HG03571 (cell line): ENCODE results near the gene IRF4.
"Not testable (repeated sequence)": the region's sequence is repeated elsewhere in the genome, so short reads cannot be mapped to it uniquely, and the experiment has no call there.

ENCODE experiments used
- ATAC-seq: cut with Tn5 transposase; IDR thresholded peaks from one replicate; pipeline ENCODE4 v1.9.1; 2021; ENCODE audit not compliant: unreplicated experiment

Gene IRF4

DNA sequence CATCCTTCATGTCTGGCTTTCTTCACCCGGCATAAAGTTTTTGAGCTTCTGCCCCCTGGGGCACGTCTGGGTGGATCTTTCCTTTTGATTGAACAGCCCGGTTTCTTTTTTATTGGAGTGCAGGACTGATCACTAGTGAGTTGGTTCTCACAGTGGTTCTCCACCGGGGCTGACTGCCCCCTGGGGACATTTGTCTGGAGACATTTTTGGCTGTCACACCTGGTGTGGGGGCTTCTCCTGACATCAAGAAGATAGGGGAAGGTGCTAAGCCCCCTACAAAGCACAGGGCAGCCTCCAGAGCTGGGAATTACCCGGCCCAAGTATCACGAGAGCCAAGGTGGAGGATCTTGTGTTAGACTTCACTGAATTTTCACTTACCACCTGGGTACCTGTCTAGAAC, 25.7 kb upstream of the IRF4 start:
- no peak for ATAC-seq

DNA sequence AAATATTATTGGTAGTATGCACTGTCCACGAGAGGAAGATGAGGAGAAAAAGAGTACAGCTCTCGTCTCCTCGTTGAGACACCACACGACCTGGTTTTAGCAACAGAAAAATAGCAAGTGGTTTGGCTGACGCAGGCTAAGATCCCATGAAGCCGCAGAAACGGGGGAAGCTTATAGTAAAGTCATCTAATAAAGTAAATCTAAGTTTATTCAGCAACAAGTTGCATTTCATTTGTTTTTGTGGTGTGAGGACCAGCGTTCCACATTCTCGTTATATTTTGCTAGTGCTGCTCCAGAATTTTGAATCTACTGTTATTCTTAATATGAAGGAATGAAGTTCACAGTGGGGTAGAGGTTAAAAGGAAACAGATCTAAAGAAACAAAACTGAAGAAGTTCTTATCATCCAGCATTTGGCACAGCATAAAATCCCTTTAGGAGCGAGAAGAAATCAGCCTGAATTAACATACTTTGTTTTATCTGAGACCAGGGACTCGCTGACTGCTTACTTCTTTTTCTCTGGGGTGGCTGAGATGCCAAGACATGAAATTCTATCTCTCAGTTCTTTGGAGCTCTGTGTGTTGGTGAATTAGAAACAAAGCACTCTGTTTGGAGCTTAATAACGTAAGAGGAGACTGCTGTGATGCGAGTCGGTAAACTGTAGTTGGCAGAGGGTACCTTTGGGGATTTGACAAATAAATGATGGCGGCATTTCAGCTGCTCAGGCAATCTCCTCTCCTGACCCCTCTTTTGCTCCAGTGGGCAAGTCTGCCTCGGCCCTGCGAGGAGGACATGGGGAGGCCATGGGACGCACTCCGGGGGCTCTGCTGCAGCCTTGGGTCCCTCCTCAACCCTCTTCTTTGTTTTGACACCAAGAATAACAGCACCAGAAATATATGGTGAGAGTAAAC, 24.9 kb upstream of the IRF4 start:
- no peak for ATAC-seq

DNA sequence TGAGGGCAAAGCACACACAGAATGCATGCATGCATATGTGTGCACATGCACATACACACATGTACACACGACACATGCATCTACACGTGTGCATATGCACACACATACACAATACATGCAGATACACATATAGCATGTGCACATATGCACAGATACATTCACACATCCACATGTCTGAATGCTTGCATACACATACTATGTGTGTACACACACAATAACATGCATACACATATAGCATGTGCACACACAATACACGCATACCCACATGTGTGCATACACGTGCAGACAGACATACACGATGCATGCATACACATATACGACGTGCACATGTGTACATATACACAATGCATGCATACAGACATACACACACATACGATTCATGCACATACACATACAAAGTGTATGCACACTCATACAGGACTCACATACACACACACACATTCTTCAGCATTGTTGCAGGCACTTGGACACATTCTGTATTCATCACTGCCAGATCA, 24.2 kb upstream of the IRF4 start:
- no peak for ATAC-seq

DNA sequence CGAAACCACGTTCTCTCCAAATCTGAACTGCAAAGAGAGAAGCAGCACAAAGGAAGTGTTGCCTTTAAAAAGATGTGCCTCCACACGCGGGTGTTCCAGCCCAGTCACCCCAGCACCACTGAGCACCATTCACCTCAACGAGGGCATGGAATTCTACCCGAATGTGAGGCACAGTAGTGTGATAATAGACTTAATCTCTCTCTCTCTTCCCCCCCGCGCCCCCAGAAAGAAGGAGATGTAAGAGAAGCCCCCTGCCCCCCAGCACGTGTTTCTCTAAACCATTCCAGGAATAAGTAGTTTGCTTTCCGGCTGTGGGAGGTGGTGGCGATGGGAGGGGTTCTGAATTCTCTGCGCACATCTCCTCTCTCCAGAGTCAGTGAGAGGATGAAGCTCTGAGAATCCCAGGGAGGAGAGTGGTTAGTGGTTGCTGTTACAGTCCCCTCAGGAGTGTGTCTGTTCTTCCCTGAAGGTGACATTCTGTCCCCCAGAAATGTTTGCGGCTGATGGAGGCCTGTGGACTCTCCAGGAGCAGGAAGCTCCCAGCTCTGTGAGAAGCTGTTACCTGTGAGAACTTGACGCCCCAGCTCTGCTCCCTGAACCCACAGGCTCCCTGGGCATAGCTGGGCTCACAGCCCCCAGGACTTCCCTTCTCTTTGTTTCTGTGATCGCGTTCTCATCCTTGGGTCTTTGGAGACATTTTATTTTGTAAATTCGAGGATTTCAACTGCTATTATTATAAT, 23.5 kb upstream of the IRF4 start:
- no peak for ATAC-seq

DNA sequence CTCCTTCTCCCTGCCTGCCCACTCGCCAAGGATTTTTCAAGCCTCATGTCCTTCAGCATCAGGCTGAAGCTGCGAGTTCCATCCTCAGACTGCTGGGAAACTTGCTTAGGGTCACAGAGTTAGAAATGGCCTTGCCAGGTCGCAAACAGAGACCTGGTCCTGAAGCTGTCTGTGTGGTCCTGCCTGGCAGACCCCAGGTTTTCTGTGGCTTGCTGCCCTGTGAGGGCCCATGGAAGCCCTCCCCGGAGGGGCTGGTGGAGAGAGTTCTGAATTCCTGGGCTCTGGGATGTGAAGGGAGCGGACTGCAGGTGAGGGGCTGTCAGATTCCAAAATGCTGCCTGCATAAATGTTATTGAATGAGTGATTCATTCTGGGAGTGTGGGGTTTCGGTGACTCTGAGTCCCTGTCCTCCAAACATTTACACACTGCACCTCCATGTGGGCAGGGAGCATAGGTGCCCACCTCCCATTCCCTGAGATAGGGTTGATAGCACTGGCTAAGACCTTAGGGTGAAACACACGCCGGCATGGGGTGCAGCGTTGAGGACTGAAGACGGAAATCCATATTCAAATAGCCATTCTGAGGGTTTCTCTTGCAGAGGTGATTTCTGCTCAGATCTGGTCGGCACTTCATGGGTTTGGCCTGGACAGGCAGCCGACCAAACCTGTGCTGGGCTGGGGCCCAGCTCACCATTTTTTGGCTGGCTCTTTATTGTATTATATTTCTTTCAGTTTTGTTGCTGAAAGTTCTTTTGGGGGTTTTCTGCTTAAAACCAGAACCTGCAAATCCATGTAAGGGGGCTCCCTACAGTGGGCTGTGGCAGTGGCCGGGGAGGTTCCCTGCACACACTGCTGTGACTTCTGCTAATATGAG, 21.8 kb upstream of the IRF4 start:
- no peak for ATAC-seq

DNA sequence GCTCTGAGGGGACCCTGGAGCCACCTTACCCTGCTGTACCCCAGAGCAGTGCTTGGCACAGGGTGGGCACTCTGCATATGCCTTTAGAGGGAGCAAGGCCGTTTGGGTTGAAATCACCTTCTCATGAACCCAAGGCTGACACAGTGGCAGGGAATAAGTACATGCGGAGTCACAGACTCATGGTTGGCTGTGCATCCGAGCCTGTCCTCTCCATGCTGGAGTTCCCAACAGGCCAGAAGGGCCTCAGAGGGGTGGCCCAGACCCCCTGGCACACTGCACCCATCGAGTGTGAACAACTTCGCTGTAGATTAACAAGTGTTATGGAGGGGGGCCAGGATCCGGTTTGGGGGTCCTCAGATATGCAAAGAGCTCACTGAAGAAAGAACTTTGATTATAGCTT, 21.0 kb upstream of the IRF4 start:
- no peak for ATAC-seq

DNA sequence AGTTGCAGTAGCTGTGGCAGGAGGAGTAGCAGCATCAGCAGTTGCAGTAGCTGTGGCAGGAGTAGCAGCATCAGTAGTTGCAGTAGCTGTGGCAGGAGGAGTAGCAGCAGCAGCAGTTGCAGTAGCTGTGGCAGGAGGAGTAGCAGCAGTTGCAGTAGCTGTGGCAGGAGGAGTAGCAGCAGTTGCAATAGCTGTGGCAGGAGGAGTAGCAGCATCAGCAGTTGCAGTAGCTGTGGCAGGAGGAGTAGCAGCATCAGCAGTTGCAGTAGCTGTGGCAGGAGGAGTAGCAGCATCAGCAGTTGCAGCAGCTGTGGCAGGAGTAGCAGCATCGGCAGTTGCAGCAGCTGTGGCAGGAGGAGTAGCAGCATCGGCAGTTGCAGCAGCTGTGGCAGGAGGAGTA, 19.7 kb upstream of the IRF4 start:
- not testable (repeated sequence) for ATAC-seq

DNA sequence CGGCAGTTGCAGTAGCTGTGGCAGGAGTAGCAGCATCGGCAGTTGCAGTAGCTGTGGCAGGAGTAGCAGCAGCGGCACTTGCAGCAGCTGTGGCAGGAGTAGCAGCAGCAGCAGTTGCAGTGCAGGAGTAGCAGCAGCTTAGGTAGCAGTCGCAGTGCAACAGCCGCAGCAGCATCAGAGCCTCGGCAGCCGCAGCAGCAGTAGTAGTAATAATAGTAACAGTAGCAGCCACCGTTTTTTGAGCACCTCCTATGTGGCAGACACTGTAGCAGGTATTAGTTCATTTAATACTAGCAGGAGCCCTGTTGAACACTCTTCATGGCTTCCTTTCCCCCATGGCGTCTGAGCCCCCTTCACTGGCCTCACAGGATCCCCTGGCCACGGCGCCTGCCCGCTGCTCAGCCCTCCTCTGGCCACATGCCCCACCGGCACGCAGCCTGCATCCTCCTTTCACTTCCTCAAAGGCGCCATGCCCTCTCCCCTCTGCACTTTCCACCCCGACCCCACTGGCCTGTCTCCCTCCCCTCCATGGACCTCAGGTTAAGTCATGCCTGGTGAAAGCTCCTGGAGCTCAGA, 19.1 kb upstream of the IRF4 start:
- peak; percentile 69 for ATAC-seq

DNA sequence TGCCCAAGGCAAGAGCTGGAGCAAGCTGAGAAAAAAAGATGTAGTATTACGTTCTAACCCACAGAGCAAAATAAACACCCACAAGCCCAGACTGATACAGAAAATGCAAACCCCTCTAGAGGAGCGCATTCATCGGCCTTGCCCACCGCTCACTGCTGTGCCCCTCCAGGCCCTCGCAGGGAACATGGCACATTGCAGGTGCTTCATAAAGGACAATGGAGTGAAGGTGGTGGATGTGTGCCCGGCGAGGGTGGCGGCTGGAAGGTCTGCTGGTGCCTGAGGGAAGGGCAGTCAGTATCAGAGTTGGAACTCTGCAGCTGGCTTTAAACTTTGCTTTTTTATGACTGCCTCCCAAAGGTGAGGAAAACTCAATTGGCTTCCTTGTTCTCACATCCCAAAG, 18.5 kb upstream of the IRF4 start:
- no peak for ATAC-seq

DNA sequence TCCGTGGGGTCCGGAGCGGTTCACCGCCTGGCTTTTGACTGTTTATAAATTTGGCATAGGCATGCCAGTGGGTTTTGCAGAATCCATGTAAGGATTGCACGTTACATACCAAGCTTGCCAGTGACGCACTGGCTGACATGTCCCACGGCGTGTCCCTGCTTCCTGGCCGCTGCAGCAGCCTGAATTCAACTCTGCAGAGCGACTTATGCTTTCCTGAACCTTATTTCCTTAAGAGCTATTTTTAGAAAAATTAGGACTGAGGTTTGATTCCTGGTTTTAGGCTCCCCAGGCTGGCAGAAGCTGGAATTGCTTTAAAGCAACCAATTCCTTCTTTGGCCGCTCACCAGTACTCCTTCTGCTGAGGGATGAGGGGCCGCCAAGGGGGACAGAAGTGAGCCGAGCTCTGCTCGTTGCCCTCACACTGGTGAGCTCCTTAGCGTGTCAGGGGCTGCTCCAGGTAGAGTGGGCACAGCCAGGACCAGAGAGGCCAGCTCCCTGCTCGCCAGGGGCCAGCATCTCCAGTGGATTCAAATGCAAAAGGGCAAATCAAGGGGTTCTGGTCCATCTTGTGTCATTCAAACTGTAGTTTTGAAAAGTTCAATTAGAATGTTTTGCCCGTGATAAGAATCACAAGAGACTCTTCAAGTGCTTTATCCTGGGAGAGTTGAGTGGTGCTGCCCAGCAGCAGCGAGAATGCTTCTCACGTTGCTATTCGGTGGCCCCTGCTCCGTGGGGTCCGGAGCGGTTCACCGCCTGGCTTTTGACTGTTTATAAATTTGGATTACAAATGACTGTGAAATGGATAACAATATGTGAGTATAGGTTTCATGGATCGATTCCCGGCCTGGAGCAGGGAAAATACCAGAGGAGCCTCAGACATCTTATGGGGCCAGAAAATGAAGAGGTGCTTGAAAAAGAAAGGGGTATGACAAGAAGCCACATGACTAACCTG, 17.5 kb upstream of the IRF4 start:
- ATAC-seq = no peak

DNA sequence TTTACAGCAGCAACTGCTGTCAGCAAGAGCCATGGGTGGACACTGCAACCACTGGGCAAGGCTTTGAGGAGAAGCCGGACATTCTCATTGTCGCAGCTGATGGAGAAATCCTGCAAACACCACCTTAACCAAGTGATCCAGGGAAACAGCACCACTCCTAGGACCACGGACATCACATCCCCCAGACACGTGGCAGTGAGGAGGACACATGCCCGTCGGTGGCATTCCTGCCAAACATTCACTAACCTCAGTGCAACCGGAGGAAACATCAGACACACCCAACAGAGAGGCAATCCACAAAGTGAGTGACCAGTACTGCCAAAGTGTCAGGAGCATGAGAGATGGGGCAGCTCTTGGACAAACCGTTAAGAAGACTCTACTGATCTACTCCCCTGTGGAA, 16.6 kb upstream of the IRF4 start:
- no peak for ATAC-seq

DNA sequence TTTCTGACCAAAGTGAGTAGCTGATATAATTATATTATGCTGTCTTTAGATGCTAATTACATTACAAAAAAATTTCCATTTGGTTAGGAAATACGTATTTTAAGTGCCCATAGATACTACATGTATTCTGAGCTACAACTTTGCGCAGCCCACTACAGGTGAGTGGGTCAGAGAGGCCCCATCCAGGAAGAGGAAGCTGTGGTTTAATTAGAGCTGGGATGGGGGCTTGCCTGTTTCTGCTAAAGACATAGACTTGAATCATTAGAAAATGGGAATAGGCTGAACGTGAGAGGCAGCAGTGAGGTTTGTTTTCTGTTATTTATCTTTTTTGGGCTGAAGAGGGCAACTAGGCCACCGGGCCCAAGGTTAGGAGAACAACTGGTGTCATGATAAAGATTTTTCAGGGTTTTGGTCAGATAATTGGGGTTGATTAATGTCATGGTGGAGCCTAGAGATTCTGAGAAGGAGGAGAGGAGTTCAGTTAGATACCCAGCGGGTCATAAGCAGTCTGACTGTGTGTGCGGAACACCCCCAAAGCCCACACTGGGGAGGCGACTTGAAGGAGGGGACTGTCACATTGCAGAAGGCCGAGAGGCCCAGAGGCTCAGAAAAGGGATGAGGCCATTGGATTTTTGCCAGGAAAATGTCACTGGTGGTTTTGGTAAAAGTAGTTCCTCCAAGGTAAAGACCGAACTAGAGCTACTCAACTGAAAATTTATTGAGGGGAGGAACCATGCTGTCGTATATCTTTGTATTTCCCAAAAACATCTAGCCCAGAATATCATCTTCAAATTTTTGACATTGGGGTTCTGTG, 14.5 kb upstream of the IRF4 start:
- no peak for ATAC-seq

DNA sequence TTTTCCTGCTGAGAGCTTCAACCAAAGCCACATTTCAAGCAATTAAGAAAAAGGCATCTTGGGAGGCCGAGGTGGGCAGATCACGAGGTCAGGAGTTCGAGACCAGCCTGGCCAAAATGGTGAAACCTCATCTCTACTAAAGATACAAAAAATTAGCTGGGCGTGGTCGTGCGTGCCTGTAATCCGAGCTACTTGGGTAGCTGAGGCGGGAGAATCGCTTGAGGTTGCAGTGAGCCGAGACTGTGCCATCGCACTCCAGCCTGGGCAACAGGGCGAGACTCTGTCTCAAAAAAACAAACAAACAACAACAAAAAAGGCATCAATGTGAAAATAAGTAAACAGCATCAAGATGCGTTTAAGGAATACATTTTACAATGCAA, 13.9 kb upstream of the IRF4 start:
- ATAC-seq = not testable (repeated sequence)

DNA sequence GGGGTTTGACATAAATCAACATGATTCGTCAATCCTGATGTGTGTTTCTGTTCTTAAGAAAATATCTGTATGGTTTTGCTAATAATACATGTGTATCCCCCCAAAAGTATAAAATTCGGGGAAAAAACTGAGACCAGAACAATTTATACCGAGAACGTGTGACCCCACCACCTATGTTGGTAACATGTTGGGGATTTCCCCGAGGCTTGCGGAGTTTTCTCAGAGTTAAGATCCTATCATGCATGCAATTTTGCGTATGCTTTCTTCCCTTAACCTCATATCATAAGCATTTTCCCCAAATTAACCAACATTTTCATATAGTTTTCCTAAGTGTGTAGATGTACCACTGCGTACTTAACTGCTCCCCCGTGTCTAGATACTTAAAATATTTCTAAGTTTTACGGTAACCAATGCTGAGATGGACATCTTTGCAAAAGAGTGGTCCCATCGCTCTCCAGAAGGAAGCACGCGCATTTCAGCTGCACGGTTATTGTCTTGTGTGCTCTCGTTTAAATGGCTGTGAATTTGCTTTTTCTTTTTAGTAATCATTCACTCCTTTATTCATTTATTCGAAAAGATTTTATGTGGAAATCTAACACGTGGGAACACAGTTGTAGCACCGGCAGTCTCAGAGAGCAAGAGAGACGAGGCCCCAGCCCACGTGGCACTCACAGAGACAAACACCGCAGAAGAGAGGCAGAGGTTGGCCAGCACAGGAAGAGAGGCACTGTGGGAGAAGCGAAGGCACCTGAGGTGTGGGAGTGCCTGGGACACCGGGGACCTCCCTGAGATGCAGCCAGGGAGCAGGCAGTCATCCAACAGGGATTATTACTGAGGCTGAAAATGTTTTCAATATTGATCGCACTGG, 13.2 kb upstream of the IRF4 start:
- ATAC-seq = no peak

DNA sequence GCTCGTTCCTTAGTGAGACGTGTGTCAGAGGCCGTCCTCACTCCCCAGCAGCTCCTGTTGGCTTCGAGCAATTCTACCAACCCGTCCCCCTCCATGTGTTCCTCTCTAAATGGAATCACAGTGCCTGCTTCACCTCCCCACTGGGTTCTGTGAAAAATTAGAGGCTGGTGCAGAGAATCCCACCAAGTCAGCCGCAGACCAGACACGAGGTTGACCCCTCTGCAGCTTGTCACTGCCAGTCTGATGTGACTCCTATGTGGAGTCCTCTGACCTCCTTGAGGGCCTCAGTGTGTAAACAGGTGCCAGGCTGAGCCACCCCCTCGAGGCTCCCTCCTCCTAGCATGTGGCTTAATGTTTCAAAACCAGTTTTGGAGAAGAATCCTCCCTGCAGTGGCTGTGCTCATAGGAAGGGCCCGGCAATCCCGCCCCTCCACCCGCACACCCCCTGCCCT, 12.6 kb upstream of the IRF4 start:
- ATAC-seq = peak; percentile 11

DNA sequence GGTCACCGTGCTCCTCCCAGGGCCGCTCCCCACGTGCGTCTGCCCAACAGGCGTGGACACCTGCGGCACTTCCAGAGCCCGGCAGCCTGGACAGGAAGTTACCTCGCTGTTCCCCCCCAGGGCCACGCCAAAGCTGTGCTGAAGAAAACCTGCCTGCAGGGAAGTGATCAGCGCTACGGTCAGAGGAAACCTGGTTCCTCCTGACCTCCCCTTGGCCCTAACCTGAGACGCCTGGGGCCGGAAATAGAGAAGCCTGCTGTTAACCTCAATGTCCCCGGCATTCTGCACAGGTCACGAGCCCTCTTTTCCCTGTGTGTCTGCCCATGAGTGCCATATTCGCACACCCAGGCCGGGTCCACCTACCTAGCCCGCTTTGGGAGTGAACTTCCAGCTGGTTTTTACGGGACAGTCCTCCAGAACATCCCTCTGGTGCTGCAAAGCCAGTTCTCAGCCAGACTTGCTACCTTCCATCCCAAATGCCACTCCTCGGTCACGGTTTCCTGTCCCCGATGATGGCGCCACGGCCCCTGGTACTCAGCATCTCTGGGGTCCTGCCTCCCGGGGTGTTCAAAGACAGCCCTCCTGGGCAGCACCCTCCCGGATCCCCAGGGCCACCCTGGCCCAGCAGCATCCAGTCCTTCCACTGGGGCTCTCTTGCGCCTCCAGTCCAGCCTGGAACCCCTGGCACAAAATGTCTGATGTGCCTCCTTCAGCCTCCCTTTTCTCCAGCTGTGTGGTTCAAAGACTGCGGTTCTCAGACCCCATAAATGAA, 12.0 kb upstream of the IRF4 start:
- peak; percentile 54 for ATAC-seq
